ENCODE measurements around the gene FBXW5.

- TF ChIP-seq CTCF (IDR thresholded peaks at IDR 0.05 in 4 of 5, conservative IDR thresholded peaks at IDR 0.05 in 1 of 5) (no peak), POLR2A (IDR thresholded peaks at IDR 0.05) (no peak)
These were observed 4.8 kb upstream of the FBXW5 start for GRCh38 chr9:136949239-136949816.
